GM13976 (cell line): Measurements from ENCODE around the gene ULBP3.

Source experiments
- DNase-seq: peaks from one replicate; pipeline ENCODE4 v3.0.0; 2012; ENCODE audit warnings: low spot score
- in situ Hi-C: fragments of 300-500 bp; cut with MboI; formaldehyde crosslinking; loops from one replicate; pipeline ENCODE4 v1.12.0; 2022; ENCODE audit warnings: low sequenced_read_pairs, mixed read lengths, inconsistent platforms; ENCODE audit not compliant: unreplicated experiment
- TF ChIP-seq, protein P1 (sequence below): IDR thresholded peaks from 2 replicates; pipeline ENCODE4 v1.5.1; 2012; ENCODE audit warnings: borderline replicate concordance, mild to moderate bottlenecking; ENCODE audit not compliant: insufficient read depth; ENCODE audit errors: extremely low read depth, missing control alignments, control extremely low read depth

Gene ULBP3

DNA sequence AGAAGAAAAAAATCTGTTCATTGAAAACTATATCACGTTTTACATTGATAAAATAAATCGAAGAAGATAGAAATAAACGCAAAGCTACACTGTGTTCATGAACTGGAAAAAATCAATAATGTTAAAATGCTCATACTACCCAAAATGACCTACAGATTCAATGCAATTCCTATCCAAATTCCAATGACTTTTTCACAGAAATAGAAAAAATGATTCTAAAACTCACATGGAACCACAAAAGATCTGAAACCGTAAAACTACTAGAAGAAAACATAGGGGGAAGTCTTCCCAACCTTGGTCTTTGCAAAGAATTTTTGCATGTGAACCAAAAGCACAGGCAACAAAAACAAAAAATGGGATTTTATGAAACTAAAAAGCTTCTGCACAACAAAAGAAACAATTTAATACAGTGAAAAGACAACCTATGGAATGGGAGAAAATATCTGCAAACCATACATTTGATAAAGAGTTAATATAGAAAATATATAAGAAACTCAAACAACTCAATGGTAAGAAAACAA, 33.9 kb upstream of the ULBP3 start:
- in situ Hi-C loops: no loop called here
- TF ChIP-seq, protein P1, sequence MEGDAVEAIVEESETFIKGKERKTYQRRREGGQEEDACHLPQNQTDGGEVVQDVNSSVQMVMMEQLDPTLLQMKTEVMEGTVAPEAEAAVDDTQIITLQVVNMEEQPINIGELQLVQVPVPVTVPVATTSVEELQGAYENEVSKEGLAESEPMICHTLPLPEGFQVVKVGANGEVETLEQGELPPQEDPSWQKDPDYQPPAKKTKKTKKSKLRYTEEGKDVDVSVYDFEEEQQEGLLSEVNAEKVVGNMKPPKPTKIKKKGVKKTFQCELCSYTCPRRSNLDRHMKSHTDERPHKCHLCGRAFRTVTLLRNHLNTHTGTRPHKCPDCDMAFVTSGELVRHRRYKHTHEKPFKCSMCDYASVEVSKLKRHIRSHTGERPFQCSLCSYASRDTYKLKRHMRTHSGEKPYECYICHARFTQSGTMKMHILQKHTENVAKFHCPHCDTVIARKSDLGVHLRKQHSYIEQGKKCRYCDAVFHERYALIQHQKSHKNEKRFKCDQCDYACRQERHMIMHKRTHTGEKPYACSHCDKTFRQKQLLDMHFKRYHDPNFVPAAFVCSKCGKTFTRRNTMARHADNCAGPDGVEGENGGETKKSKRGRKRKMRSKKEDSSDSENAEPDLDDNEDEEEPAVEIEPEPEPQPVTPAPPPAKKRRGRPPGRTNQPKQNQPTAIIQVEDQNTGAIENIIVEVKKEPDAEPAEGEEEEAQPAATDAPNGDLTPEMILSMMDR: no peak
- DNase-seq: no peak

DNA sequence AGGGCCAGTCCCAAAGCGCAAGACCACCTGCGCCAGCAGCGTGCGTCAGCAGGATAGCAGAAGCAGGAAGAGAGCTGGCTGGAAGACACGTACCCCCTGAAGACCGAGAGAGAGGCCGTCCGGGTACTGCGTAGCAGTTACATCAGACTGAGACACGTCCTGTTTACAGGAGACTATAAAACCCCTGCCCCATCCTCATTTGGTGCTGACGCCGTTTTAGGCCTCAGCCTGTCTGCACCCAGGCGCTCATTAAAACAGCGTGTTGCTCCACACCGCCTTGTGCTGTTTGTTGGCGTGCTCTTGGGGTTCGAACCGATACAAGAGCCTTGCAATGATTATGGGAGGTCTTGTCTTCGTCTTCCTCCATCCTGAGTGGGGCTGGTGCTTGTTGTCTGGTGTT, 31.8 kb upstream of the ULBP3 start:
- no peak for DNase-seq
- TF ChIP-seq, protein P1: no peak
- in situ Hi-C loops: no loop called here

DNA sequence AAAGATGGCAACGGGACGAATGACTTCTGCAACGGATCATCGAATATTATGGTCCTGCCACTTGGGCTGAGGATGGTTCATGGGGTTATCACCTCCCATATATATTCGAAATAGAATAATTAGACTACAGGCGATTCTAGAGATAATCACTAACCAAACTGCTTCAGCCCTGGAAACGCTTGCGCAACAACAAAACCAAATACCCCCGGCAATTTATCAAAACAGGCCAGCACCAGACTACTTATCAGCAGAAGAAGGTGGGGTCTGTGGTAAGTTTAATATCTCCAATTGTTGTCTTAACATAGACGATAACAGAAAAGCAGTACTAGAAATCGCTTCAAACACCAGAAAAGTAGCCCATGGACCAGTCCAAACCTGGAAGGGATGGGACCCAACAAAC, 31.0 kb upstream of the ULBP3 start:
- no peak for DNase-seq
- in situ Hi-C loops: no loop called here
- TF ChIP-seq, protein P1: no peak

GRCh38 chr6:150099546-150099945, 30.6 kb upstream of the ULBP3 start:
- TF ChIP-seq, protein P1: no peak
- no peak for DNase-seq
- in situ Hi-C loops: no loop called here

DNA sequence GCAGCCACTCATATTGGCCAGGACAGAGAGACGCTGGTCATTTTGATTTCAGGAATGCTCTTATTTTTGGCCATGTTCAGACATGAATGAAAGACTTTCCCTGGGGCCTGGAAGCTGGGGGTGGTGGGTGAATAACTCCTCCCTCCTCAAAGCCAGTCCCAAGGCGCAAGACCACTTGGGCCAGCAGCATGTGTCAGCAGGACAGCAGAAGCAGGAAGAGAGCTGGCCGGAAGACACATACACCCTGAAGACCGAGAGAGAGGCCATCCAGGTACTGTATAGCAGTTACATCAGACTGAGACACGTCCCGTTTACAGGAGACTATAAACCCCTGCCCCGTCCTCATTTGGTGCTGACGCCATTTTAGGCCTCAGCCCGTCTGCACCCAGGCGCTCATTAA, 29.2 kb upstream of the ULBP3 start:
- TF ChIP-seq, protein P1: no peak
- DNase-seq: no peak
- in situ Hi-C loops: no loop called here

GRCh38 chr6:150093397-150093796, 24.5 kb upstream of the ULBP3 start:
- TF ChIP-seq, protein P1: no peak
- in situ Hi-C loops: no loop called here
- DNase-seq: no peak

DNA sequence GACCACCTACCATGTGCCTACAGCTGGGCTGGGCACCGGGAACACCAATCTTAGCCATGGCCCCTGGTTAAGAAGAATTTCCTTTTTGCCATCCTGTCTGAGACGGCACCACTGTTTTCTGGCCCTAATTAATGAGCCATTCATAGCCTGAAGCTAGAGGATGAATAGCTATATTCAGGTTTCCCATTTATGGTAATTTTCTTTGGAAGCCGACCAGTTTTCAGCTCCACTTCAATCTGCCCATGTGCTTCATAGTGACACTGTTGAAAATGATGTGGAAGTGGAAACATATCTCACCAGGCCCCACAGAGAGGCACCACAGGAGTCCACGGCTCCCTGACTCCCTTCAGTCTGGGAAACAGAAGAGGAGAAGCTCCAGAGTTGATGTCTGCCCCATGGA, 22.6 kb upstream of the ULBP3 start:
- TF ChIP-seq, protein P1: no peak
- in situ Hi-C loops: no loop called here
- DNase-seq: no peak
